IMR-90 (cell line): Measurements from ENCODE around the gene NRP1.

Experiments
- CEBPB ChIP-seq: IDR thresholded peaks from 2 replicates; pipeline ENCODE4 v1.6.1; 2012; ENCODE audit warnings: low read depth, low read length, improper control_type of control experiment
- FOS ChIP-seq: fragments of 150-350 bp; IDR thresholded peaks from 2 replicates; pipeline ENCODE4 v1.6.1; 2016; ENCODE audit warnings: low read depth, low read length
- MAZ ChIP-seq: IDR thresholded peaks from 2 replicates; pipeline ENCODE4 v1.6.1; 2012; ENCODE audit warnings: low read depth, mild to moderate bottlenecking, low read length, improper control_type of control experiment, moderate library complexity, borderline replicate concordance
- MXI1 ChIP-seq: IDR thresholded peaks from 2 replicates; pipeline ENCODE4 v1.6.1; 2012; ENCODE audit warnings: low read depth, mild to moderate bottlenecking, low read length, moderate library complexity, borderline replicate concordance
- POLR2A ChIP-seq: IDR thresholded peaks from 2 replicates; pipeline ENCODE4 v1.6.1; 2012; ENCODE audit warnings: mild to moderate bottlenecking, low read depth, low read length
- RAD21 ChIP-seq: IDR thresholded peaks from 2 replicates; pipeline ENCODE4 v1.6.1; 2012; ENCODE audit warnings: low read length, improper control_type of control experiment
- TF ChIP-seq, protein P1 (sequence below): conservative IDR thresholded peaks from 2 replicates; pipeline ENCODE4 v1.5.1; 2012; ENCODE audit warnings: mild to moderate bottlenecking, low read depth, low read length, improper control_type of control experiment

- TF ChIP-seq POLR2A, result no peak
- no peak for TF ChIP-seq FOS
- TF ChIP-seq MXI1, result no peak
- TF ChIP-seq, protein P1, sequence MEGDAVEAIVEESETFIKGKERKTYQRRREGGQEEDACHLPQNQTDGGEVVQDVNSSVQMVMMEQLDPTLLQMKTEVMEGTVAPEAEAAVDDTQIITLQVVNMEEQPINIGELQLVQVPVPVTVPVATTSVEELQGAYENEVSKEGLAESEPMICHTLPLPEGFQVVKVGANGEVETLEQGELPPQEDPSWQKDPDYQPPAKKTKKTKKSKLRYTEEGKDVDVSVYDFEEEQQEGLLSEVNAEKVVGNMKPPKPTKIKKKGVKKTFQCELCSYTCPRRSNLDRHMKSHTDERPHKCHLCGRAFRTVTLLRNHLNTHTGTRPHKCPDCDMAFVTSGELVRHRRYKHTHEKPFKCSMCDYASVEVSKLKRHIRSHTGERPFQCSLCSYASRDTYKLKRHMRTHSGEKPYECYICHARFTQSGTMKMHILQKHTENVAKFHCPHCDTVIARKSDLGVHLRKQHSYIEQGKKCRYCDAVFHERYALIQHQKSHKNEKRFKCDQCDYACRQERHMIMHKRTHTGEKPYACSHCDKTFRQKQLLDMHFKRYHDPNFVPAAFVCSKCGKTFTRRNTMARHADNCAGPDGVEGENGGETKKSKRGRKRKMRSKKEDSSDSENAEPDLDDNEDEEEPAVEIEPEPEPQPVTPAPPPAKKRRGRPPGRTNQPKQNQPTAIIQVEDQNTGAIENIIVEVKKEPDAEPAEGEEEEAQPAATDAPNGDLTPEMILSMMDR, result no peak
- TF ChIP-seq CEBPB, result no peak
- TF ChIP-seq RAD21, result no peak
- TF ChIP-seq MAZ, result no peak
Measured at GRCh38 chr10:33233221-33233620, 101.2 kb downstream of the NRP1 start.
